Subcutaneous abdominal adipose tissue (tissue), 5 donors: ENCODE results near the gene NPIPA7.
"Not testable (repeated sequence)": the region's sequence is repeated elsewhere in the genome, so short reads cannot be mapped to it uniquely, and the experiment has no call there.

Source experiments
- H3K27ac ChIP-seq: one replicate; pipeline ENCODE4 v1.7.0; 2013; ENCODE audit warnings: low read depth, mild to moderate bottlenecking, inconsistent platforms, low read length, moderate library complexity
- H3K27me3 ChIP-seq, 5 donors: one replicate each; pipeline ENCODE4 v1.7.0; 2013; ENCODE audit warnings: low read length in 5 of 5, inconsistent platforms in 1 of 5; ENCODE audit not compliant: control insufficient read depth in 5 of 5, insufficient read depth in 4 of 5
- H3K36me3 ChIP-seq, 5 donors: one replicate each; pipeline ENCODE4 v1.7.0; 2013; ENCODE audit warnings: low read length in 5 of 5; ENCODE audit not compliant: control insufficient read depth in 5 of 5, insufficient read depth in 5 of 5
- H3K4me1 ChIP-seq, 5 donors: one replicate each; pipeline ENCODE4 v1.7.0; 2013; ENCODE audit warnings: low read length in 5 of 5, mild to moderate bottlenecking in 3 of 5, moderate library complexity in 1 of 5; ENCODE audit not compliant: control insufficient read depth in 5 of 5, insufficient read depth in 5 of 5
- H3K4me3 ChIP-seq, 5 donors: one replicate each; pipeline ENCODE4 v1.7.0; 2013; ENCODE audit warnings: low read length in 5 of 5, low read depth in 1 of 5
- H3K9ac ChIP-seq, 5 donors: one replicate each; pipeline ENCODE4 v1.7.0; 2013; ENCODE audit warnings: low read length in 5 of 5, mild to moderate bottlenecking in 4 of 5, moderate library complexity in 3 of 5
- H3K9me3 ChIP-seq, 5 donors: one replicate each; pipeline ENCODE4 v1.7.0; 2013; ENCODE audit warnings: low read length in 5 of 5; ENCODE audit not compliant: control insufficient read depth in 5 of 5
- donor health status: healthy.
- donor health status: healthy.
- donor health status: healthy.
- donor health status: healthy.
- donor health status: healthy.

NPIPA7 gene

DNA sequence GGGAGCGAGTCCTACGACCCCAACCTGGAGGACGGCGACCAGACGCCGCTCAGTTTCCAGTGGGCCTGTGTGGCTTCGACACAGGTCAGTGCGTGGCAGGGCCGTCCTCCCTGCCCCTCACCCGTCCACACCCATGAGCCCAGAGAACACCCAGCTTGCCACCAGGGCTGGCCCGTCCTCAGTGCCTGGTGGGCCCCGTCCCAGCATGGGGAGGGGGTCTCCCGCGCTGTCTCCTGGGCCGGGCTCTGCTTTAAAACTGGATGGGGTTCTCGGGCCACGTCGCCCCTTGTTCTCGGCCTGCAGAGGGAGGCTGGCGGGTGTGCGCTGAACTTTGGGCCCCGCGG is 11.7 kb upstream of the NPIPA7 start:
- H3K36me3 ChIP-seq, H3K27ac ChIP-seq, H3K27me3 ChIP-seq, H3K4me3 ChIP-seq, H3K9ac ChIP-seq, H3K9me3 ChIP-seq, H3K4me1 ChIP-seq: not testable (repeated sequence)

DNA sequence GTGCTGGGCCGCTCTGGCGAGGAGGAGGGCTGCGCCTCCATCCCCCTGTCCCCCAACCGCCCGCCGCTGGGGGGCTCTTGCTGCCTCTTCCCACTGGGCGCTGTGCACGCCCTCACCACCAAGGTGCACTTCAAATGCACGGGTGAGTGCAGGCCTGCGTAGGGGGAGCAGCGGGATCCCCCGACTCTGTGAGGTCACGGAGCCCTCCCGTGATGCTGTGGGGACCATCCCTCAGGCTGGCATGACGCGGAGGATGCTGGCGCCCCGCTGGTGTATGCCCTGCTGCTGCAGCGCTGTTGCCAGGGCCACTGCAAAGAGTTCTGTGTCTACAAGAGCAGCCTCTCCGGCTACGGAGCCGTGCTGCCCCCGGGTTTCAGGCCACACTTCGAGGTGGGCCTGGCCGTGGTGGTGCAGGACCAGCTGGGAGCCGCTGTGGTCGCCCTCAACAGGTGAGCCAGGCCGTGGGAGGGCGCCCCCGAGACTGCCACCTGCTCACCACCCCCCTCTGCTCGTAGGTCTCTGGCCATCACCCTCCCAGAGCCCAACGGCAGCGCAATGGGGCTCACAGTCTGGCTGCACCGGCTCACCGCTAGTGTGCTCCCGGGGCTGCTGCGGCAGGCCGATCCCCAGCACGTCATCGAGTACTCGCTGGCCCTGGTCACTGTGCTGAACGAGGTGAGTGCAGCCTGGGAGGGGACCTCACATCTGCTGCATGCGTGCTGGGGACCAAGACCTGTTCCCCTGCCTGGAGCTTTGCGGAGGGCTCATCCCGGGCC is 9.7 kb upstream of the NPIPA7 start:
- not testable (repeated sequence) for H3K9ac ChIP-seq, H3K9me3 ChIP-seq, H3K27ac ChIP-seq, H3K36me3 ChIP-seq, H3K4me3 ChIP-seq, H3K27me3 ChIP-seq, H3K4me1 ChIP-seq

DNA sequence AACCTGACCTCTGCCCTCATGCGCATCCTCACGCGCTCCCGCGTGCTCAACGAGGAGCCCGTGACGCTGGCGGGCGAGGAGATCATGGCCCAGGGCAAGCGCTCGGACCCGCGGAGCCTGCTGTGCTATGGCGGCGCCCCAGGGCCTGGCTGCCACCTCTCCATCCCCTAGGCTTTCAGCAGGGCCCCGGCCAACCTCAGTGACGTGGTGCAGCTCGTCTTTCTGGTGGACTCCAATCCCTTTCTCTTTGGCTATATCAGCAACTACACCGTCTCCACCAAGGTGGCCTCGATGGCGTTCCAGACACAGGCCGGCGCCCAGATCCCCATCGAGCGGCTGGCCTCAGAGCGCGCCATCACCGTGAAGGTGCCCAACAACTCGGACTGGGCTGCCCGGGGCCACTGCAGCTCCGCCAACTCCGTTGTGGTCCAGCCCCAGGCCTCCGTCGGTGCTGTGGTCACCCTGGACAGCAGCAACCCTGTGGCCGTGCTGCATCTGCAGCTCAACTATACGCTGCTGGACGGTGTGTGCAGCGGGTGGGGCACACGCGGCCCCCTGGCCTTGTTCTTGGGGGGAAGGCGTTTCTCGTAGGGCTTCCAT is 7.7 kb upstream of the NPIPA7 start:
- H3K27me3 ChIP-seq, H3K9ac ChIP-seq, H3K36me3 ChIP-seq, H3K4me3 ChIP-seq, H3K9me3 ChIP-seq, H3K4me1 ChIP-seq, H3K27ac ChIP-seq: not testable (repeated sequence)

DNA sequence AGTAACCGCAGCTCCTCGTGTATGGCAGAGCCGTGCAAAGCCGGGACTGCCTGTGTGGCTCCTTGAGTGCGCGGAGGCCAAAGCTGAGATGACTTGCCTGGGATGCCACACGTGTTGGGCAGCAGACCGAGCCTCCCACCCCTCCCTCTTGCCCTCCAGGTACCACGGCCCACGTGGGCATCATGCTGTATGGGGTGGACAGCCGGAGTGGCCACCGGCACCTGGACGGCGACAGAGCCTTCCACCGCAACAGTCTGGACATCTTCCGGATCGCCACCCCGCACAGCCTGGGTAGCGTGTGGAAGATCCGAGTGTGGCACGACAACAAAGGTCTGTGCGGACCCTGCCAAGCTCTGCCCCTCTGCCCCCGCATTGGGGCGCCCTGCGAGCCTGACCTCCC is 4.7 kb upstream of the NPIPA7 start:
- not testable (repeated sequence) for H3K4me1 ChIP-seq, H3K4me3 ChIP-seq, H3K27me3 ChIP-seq, H3K36me3 ChIP-seq, H3K27ac ChIP-seq, H3K9me3 ChIP-seq, H3K9ac ChIP-seq

DNA sequence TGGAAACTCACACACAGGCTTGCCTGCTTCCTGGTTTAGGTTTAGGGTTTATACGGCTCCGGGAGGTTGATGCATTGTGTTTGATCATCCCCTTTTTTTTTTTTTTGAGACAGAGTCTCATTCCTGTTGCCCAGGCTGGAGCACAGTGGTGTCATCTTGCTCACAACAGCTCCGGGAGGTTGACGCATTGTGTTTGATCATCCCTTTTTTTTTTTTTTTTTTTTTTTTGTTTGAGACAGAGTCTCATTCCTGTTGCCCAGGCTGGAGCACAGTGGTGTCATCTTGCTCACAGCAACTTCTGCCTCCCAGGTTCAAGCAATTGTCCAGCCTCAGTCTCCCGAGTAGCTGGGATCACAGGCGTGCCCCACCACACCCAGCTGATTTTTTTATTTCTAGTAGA is 20.7 kb downstream of the NPIPA7 start:
- H3K27me3 ChIP-seq, H3K27ac ChIP-seq, H3K4me1 ChIP-seq, H3K4me3 ChIP-seq, H3K36me3 ChIP-seq, H3K9me3 ChIP-seq, H3K9ac ChIP-seq: not testable (repeated sequence)

DNA sequence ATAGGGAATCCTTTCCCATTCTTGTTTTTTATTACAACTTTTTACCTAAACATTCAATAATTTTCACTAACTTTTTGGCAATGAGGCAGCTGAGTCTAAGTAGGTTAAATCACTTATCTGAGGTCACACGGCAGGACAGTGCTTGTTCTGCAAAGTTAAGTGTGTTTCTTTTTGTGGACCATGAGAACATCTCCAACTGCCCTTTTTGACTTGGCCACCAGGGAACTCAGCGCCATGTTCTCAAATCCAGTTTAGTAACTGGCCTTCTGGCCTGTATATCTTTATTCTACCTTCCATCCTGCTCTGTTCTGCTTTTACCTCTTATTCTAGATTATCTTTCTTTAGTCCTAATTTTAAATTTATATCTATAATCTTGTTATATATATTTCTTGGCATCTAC is 23.4 kb downstream of the NPIPA7 start:
- H3K9me3 ChIP-seq, H3K27ac ChIP-seq, H3K27me3 ChIP-seq: not testable (repeated sequence)

DNA sequence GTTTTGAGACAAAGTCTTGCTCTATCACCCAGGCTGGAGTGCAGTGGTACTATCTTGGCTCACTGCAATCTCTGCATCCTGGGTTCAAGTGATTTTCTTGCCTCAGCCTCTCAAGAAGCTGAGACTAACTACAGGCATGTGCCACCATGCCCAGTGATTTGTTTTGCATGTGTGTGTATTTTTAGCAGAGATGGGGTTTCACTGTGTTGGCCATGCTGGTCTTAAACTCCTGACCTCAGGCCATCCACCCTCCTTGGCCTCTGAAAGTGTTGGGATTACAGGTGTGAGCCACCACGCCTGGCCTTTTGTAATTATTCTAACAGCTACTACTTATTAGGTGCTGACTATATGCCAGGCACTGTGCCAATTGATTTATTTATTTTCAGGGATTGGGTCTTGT is 25.3 kb downstream of the NPIPA7 start:
- H3K27me3 ChIP-seq, H3K4me3 ChIP-seq, H3K27ac ChIP-seq, H3K36me3 ChIP-seq, H3K4me1 ChIP-seq, H3K9ac ChIP-seq, H3K9me3 ChIP-seq: not testable (repeated sequence)

More for the DNA sequence above, 23.4 kb downstream of the NPIPA7 start:
- H3K4me3 ChIP-seq, H3K36me3 ChIP-seq, H3K4me1 ChIP-seq, H3K9ac ChIP-seq: not testable (repeated sequence)

DNA sequence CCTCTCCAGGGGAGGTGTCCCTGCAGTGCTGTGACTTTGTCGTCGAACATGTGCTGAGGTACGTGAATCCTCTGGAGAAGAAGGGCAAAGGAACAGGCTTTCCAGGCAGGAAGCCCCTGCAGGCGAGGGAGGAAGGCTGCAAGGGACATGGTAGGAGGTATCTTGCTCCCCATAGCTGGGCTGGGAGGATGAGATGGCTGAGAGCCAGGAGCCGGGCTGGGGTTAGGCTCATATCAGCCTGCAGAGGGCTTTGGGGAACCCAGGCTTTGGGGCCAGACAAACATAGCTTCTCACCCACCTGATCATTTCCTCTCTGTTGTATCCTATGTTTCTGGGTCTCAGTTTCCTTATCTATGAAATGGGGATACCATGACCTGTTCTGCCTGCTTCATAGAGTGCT is 26.5 kb downstream of the NPIPA7 start:
- H3K4me1 ChIP-seq, H3K27me3 ChIP-seq, H3K4me3 ChIP-seq: not testable (repeated sequence)

DNA sequence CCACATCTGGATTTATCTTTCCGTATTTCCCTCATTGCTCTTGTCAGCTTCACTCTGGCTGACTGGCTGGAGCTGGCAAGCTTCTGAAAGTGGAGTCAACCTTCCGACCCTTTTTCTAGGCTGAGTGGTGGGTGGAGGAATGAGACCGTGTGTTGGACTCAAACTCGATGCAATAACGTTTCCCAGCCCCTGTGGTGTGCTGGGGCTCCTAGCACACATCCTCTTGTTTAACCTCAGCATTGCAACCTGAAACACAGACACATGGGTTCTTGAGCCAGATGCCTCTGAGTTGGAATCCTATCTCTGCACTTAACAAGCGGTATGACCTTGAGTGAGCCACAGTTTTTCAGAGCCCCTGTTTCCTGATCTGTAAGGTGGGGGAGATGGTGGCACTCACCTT is 29.5 kb downstream of the NPIPA7 start:
- not testable (repeated sequence) for H3K9ac ChIP-seq, H3K27me3 ChIP-seq, H3K36me3 ChIP-seq, H3K9me3 ChIP-seq, H3K4me3 ChIP-seq, H3K27ac ChIP-seq, H3K4me1 ChIP-seq

More for the DNA sequence above, 26.5 kb downstream of the NPIPA7 start:
- H3K27ac ChIP-seq, H3K36me3 ChIP-seq, H3K9ac ChIP-seq, H3K9me3 ChIP-seq: not testable (repeated sequence)

DNA sequence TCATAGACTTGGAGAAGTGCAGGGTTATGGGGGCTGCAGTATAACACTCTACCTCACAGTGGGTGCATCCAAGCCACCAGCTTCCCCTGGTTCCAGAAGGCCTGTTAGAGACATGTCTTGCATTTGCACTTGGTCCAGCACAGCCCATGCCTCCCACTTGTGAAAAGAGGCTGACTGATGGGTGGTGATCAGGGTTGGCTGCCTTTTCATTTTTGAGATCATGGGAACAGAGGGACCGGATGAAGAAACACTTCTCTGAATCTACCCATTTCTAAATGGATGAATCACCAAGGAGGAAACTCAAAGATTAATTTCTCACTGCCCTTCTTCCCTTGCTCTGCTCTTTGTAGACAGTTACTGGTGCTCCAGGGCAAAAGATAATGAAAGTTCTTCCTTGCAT is 34.8 kb downstream of the NPIPA7 start:
- H3K4me3 ChIP-seq, H3K4me1 ChIP-seq, H3K9ac ChIP-seq, H3K36me3 ChIP-seq, H3K27ac ChIP-seq, H3K9me3 ChIP-seq, H3K27me3 ChIP-seq: not testable (repeated sequence)

DNA sequence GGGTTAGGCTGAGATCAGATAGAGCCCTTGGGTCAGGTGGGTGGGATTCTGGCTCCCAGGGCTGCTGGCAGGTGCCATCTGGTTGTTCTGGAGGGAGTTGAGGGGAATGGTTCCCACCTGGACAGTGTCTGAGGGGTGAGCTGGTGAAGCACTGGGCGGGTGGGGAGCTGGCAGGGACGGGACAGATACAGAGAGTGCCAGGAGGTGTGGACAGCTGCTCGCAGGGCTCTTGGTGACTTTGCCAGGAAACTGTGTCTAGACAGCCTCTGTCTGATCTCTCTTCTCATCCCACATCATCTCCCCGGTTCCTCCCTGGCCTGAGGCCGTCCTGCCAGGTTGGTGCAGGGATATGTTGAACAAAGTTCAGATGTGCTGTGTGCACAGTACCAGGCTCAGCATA is 38.1 kb downstream of the NPIPA7 start:
- not testable (repeated sequence) for H3K27me3 ChIP-seq, H3K9ac ChIP-seq

More for the DNA sequence above, 38.1 kb downstream of the NPIPA7 start:
- not testable (repeated sequence) for H3K36me3 ChIP-seq, H3K9me3 ChIP-seq, H3K4me3 ChIP-seq, H3K4me1 ChIP-seq, H3K27ac ChIP-seq
